Measurements from ENCODE around the gene NLRP10. TPM values are rescaled to one million over a fixed set of nuclear protein-coding genes. Genes with fewer than 3 reads are reported as not detected.

Gene NLRP10
- total RNA-seq, 4 donors from 2014 or later: not detected

- TF ChIP-seq POLR2A (IDR thresholded peaks at IDR 0.05) (no peak), CTCF (IDR thresholded peaks at IDR 0.05) (no peak)
- Histone ChIP-seq H3K4me1 (peaks cover 0 to 15% (median 6%) of the 10 kb centered on the region in 4 donors), H3K9me3 (no peaks in the 10 kb centered on the region), H3K4me3 (no peak overlapping the region), H3K27me3 (no peaks in the 10 kb centered on the region), H3K27ac (no peak overlapping the region), H3K36me3 (peaks cover 0 to 2% (median 0%) of the 10 kb centered on the region in 3 donors)
- DNase-seq: no peak
These were observed 18.8 kb upstream of the NLRP10 start for GRCh38 chr11:7983832-7984590.

DNA sequence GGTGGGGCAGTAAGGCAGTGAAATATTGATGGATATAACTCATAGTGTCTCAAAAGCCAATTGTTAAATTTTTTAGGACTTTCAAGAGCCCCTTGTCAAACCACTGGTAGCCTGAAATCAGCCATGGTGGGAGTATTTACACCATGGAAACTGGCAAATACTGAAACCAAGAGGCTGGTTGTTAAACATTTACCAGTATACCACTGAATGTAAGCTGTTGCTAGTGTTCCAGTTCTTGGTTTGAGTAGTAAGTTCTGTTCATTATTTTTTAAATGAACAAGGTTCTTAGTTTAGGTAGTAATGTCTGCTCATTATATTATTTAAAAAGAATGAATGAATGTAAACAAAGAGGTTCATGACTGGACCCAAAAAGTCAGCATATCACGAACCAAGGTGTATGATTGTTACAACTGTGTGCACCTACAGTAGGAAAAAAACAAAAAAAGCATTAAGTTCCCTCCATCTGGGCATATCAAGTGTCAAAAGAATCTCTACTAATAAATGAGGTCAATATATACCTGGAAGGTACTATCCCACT, 17.4 kb upstream of the NLRP10 start:
- Histone ChIP-seq H3K27me3 (no peaks in the 10 kb centered on the region), H3K27ac (no peak overlapping the region), H3K36me3 (no peaks in the 10 kb centered on the region), H3K9me3 (no peaks in the 10 kb centered on the region), H3K4me1 (peaks cover 0 to 4% (median 0%) of the 10 kb centered on the region in 4 donors), H3K4me3 (no peak overlapping the region)
- no peak for DNase-seq
- no peak for TF ChIP-seq CTCF (IDR thresholded peaks at IDR 0.05)

DNA sequence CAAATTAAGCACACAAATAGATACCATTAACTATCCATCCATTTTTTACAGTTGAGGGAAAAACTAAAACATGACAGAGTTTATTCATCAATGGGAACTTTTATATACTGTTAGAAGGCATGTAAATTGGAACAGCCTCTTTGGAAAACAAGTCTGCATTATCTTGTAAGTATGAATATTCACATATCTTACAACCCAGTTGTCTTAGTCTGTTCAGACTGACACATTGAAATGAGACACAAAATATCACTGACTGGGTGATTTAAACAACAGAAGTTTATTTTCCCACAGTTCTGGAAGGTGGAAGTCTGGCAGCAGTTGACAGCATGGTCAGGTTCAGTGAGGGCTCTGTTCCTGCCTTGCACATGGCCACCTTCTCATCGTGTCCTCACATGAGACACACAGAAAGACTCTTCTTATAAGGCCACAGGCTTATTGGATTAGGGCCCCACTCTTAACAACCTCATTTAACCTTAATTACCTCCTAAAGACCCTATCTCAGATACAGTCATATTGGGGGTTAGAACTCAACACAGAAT, 16.4 kb upstream of the NLRP10 start:
- no peak for TF ChIP-seq POLR2A (IDR thresholded peaks at IDR 0.05)
- no peak for TF ChIP-seq CTCF (IDR thresholded peaks at IDR 0.05)
- H3K27me3 ChIP-seq: no peaks in the 10 kb centered on the region
- no peak overlapping the region for H3K27ac ChIP-seq
- no peaks in the 10 kb centered on the region for H3K9me3 ChIP-seq
- peaks cover 0 to 4% (median 0%) of the 10 kb centered on the region in 4 donors for H3K4me1 ChIP-seq
- no peak for DNase-seq
- H3K4me3 ChIP-seq: no peak overlapping the region
- H3K36me3 ChIP-seq: no peaks in the 10 kb centered on the region

DNA sequence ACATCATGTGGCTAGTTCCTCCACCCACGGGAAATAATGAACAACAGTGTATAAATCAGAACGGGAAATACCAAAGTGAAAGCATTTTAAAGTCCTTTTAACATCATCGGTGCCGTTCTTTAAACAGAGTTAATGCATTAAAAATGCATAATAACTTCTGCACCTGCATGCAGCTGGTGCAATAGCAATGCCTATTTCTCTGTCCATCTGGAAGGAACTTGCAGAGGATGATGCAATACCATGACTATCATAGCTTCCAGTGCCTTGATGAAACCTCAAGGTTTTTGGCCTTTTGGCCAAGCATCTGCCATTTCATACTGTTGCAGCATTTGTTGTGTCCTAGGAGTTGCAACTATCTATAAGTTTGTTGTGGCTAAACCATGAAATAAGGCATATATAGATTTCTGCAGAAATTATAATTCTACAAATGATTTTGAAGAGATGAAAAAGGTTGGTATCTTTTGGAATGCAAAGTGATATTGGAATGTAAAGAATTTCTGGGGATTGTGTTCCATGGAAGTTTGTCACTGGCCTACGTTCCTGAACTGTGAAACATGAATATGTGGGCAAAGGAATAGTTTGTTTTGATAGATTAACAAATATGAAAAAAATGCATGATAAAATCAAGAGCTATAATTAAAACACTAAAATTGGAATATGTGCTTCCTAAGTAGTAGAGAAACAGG, 12.1 kb upstream of the NLRP10 start:
- H3K27me3 ChIP-seq: no peaks in the 10 kb centered on the region
- no peak for DNase-seq
- no peak for TF ChIP-seq CTCF (IDR thresholded peaks at IDR 0.05)
- TF ChIP-seq POLR2A (IDR thresholded peaks at IDR 0.05): no peak
- no peaks in the 10 kb centered on the region for H3K36me3 ChIP-seq
- no peaks in the 10 kb centered on the region for H3K9me3 ChIP-seq
- no peaks in the 10 kb centered on the region for H3K4me1 ChIP-seq
- H3K27ac ChIP-seq: no peak overlapping the region
- H3K4me3 ChIP-seq: no peak overlapping the region

GRCh38 chr11:7974668-7975067, 9.4 kb upstream of the NLRP10 start:
- TF ChIP-seq POLR2A (IDR thresholded peaks at IDR 0.05) (no peak), CTCF (IDR thresholded peaks at IDR 0.05) (no peak)

More at GRCh38 chr11:7974668-7975067, 9.4 kb upstream of the NLRP10 start:
- no peaks in the 10 kb centered on the region for H3K36me3 ChIP-seq
- no peaks in the 10 kb centered on the region for H3K27me3 ChIP-seq
- no peaks in the 10 kb centered on the region for H3K9me3 ChIP-seq
- H3K27ac ChIP-seq: no peak overlapping the region
- H3K4me1 ChIP-seq: no peaks in the 10 kb centered on the region
- no peak overlapping the region for H3K4me3 ChIP-seq
- no peak for DNase-seq
